GM12892 (cell line): Measurements from ENCODE around the gene NAIF1.

ENCODE experiments used
- DNase-seq: peaks from one replicate; pipeline ENCODE4 v3.0.0; 2011; ENCODE audit not compliant: insufficient read length
- FAIRE-seq: peaks from 2 replicates; lab custom pipeline; 2011; peaks lifted over from hg19 to GRCh38; lab: Jason Lieb, UNC
- POLR2A ChIP-seq: IDR thresholded peaks from 2 replicates; pipeline ENCODE4 v1.6.1; 2011; ENCODE audit warnings: low read depth, low read length, control low read depth
- POLR2AphosphoS5 ChIP-seq: IDR thresholded peaks from 2 replicates; pipeline ENCODE4 v1.6.1; 2011; ENCODE audit warnings: low read depth, low read length, control low read depth
- TAF1 ChIP-seq: IDR thresholded peaks from 2 replicates; pipeline ENCODE4 v1.6.1; 2011; ENCODE audit warnings: low read depth, mild to moderate bottlenecking, control low read depth, low read length, borderline replicate concordance

Gene NAIF1

DNA sequence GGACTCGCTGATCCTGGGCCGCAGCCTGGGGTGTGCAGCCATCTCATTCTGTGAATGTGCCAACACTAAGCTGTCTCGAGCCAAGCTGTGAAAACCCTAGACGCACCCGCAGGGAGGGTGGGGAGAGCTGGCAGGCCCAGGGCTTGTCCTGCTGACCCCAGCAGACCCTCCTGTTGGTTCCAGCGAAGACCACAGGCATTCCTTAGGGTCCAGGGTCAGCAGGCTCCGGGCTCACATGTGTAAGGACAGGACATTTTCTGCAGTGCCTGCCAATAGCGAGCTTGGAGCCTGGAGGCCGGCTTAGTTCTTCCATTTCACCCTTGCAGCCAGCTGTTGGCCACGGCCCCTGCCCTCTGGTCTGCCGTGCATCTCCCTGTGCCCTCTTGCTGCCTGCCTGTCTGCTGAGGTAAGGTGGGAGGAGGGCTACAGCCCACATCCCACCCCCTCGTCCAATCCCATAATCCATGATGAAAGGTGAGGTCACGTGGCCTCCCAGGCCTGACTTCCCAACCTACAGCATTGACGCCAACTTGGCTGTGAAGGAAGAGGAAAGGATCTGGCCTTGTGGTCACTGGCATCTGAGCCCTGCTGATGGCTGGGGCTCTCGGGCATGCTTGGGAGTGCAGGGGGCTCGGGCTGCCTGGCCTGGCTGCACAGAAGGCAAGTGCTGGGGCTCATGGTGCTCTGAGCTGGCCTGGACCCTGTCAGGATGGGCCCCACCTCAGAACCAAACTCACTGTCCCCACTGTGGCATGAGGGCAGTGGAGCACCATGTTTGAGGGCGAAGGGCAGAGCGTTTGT, 40.5 kb upstream of the NAIF1 start:
- FAIRE-seq: no peak
- TF ChIP-seq POLR2AphosphoS5 (peak; percentile 25; the same call in 1 of the 2 replicates), TAF1 (no peak), POLR2A (no peak)

DNA sequence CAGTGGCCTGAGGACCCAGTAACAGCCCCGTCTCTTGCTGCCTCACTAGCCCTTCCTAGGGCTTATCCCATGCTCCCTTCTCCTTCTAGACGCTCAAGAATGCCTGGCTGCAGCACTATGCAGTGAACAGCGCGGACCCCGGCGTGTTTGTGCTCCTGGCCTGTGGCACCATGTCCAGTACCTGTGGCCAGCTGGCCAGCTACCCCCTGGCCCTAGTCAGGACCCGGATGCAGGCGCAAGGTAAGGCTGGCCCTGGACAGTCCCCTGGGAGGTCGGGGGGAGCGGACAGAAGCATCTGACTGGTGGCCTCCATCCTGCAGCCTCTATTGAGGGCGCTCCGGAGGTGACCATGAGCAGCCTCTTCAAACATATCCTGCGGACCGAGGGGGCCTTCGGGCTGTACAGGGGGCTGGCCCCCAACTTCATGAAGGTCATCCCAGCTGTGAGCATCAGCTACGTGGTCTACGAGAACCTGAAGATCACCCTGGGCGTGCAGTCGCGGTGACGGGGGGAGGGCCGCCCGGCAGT, 39.9 kb upstream of the NAIF1 start:
- TF ChIP-seq POLR2AphosphoS5 (no peak), POLR2A (no peak; the same call in 1 of the 2 replicates)
- no peak for FAIRE-seq
- no peak for DNase-seq

More for the DNA sequence above, 40.5 kb upstream of the NAIF1 start:
- DNase-seq: no peak

DNA sequence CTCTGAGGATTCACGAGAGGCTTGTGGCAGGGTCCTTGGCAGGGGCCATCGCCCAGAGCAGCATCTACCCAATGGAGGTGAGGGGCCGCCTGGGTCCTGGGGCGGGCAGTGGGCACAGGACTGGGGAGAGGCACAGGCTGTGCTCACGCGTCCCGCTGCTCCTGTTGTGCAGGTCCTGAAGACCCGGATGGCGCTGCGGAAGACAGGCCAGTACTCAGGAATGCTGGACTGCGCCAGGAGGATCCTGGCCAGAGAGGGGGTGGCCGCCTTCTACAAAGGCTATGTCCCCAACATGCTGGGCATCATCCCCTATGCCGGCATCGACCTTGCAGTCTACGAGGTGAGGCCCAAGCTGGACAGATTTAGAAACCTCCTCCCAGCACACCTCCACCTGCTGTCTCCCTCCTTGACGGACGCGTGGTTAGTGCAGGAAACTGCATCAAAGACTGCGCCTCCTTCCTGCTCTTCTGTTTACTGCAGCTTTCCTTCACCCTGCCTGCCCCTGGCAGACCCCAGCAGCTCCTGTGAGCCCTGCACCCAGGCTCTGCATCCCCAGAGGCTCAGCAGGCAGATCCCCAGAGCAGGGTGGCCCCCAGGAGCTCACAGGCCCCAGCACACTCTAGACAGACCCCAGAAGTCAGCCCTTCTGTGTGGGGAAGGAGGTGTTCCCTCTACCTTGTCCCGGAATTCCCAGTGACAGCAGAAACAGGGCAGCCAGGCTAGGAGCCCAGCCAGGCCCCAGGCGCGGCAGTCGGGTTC, 39.2 kb upstream of the NAIF1 start:
- no peak for DNase-seq
- no peak for TF ChIP-seq POLR2AphosphoS5
- TF ChIP-seq TAF1: no peak
- no peak for TF ChIP-seq POLR2A
- no peak for FAIRE-seq

DNA sequence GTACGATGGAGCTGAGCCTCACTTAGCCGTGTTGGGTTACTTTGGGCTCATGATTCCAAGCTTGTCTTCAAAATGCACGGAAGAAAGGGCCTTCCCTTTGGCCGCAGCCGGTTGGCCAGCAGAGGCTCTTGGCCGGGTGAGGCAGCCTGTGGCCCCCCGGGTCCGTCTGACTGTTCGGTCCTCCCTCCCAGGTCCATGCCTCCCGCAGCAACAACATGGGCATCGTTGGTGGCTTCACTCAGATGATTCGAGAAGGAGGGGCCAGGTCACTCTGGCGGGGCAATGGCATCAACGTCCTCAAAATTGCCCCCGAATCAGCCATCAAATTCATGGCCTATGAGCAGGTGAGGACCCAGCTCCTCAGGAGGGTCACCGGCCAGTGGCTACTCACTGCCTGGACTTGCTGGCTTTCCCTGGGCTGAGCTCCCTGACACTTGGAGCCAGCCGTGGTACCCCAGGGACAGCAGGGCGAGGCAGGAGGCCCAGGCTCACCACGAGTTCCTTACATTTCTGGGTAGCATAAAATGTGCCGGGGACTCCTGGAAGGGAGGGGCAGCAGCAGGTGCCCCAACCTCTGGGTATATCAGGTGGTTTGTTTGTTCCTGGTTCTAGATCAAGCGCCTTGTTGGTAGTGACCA, 38.5 kb upstream of the NAIF1 start:
- TF ChIP-seq POLR2AphosphoS5 (no peak), TAF1 (no peak), POLR2A (no peak)
- DNase-seq (no peak), FAIRE-seq (no peak)

DNA sequence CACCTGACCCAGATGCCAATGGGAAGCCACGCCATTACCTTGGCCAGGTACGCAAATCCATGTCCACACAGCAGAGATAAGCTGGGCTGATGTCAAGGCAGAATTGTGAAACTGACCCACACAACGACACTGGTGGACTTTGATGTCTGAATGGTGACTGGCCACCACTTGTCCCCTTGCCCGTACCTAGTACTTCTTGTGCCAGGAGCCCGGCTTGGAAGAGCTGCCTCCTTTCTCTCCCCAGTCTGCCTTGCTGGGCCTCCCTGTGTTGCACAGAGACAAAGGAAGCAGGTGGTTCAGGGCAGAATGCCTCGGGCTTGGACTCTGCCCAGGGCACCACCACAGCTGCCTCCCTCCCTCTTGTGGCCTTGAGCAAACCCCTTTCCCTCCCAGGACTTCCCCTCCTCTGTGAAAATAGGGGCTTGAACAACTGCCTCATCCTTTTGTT, 37.1 kb upstream of the NAIF1 start:
- TF ChIP-seq POLR2AphosphoS5: no peak
- TF ChIP-seq TAF1: no peak
- TF ChIP-seq POLR2A: no peak
- DNase-seq (no peak), FAIRE-seq (no peak)

DNA sequence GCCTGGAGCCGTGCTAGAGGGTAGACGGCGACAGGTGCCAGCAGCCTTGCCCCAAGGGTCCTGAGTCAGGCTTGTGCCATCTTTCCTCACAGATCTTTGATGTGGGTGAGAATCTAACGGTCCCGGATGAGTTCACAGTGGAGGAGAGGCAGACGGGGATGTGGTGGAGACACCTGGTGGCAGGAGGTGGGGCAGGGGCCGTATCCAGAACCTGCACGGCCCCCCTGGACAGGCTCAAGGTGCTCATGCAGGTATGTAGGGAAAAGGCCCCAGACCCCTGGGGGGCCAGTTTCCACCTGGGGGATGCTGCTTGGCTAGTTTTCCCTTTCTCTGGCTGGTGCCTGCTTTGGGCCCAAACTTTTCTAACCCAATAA, 36.5 kb upstream of the NAIF1 start:
- TF ChIP-seq TAF1 (no peak), POLR2AphosphoS5 (no peak), POLR2A (no peak)
- FAIRE-seq (no peak), DNase-seq (no peak)

DNA sequence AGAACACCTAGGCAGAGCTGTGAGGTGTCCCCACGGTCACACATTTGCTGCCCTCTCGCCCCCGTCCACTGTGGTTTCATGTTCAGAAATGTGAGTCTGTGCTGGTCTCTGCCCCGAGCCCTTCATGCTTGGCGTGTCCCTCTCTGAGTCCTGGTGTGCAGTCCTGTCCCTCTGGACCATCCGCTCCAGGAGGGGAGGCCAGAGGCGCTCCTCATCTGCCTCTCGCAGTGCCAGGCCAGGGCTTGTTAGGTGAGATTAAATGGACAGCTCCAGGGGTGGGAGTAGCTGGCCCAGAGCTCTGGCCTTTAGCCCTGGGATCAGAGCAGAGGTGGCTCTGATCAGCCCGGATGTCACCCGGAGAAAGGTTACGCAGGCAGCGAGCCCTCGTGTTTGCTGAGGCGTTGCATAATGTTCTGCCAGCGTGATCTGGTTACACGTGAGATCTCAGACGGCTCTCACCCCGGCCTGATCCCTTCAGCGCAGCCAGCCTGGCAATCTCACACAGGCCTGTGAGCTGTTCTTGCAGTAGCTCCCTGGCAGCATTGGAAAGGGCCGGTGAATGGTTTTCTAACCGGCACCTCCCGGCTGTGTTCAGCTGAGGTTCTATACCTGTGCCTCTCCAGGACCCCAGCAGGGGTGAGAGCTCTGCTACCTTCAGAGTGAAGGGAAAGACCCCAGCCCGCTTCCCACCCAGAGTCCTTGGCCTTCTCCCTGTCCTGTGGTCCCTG, 35.9 kb upstream of the NAIF1 start:
- no peak for TF ChIP-seq POLR2A
- no peak for TF ChIP-seq POLR2AphosphoS5
- TF ChIP-seq TAF1: no peak
- no peak for DNase-seq
- FAIRE-seq: no peak

DNA sequence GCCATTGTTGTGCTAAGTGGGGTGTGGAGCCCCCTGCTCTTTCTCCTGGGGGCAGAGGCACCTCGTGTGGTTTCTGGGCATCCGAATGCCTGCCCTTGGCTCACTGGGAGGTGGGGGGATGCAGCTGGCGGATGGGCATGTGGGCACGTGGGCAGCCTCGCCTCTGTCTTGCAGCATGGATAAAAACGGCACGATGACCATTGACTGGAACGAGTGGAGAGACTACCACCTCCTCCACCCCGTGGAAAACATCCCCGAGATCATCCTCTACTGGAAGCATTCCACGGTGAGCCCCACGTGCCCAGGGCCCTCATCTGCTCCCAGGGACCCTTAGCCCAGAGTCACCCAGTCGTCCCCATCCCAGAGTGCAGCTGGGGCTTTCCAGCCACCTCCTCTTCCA, 35.1 kb upstream of the NAIF1 start:
- FAIRE-seq (no peak), DNase-seq (no peak)
- no peak for TF ChIP-seq TAF1
- TF ChIP-seq POLR2A: no peak
- TF ChIP-seq POLR2AphosphoS5: no peak

DNA sequence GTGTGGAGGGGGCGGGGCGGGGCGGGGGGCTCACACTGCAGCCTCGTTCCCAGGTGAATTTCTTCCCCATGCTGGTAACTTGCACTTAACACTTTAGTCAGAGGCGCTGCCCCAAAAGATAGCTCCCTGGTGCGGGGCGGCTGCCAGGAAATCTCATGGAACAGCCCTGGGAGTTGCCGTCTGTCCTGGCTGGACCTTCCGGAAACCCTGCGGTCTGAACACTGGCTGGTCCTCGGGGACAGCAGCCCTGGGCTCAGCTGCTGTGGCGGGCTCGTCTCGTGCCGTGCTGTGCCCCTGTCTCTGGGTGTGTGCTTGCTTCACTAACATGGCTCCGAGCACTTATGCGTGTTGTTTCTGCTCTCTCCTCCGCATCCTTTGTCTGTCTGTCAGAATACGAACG, 34.6 kb upstream of the NAIF1 start:
- no peak for DNase-seq
- no peak for FAIRE-seq
- TF ChIP-seq TAF1: no peak
- no peak for TF ChIP-seq POLR2AphosphoS5
- TF ChIP-seq POLR2A: no peak

DNA sequence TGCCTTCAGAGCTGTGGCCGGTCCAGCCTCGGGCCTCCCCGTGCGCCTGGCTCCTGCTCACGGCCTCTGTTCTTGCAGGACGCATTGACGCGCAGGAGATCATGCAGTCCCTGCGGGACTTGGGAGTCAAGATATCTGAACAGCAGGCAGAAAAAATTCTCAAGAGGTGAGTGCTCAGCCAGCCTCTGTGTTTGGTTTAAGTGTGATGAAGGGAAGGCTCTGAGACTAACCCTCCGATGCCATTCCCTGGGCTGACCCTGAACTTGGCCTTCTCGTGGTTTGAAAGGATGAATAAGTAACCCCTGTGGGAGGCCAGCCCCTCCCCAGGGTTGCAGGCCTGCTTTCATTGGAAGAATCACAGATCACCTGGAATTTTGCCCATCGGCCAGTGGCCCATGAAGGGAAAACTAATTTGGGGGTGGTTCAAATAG, 34.1 kb upstream of the NAIF1 start:
- DNase-seq (no peak), FAIRE-seq (no peak)
- no peak for TF ChIP-seq TAF1
- no peak for TF ChIP-seq POLR2AphosphoS5
- TF ChIP-seq POLR2A: no peak

DNA sequence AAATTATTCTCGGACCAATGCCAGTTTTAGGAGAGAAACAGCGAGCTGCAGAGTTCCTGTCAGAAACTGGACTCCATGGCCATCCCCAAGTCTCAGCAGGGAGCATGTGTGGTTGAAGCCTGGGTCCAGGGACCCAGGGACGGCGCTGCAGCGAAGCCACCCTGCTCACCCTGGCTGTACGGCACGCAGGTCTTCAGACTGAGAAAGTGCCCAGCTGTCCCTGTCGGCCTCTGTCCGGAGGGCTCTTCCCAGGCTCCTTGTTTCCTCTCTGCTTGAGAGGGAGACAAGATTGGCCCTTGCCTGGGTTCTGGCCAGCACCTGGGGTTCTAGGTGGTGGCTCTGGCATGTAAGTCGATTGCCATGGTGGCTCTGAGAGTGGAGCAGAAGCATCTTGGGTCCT, 33.5 kb upstream of the NAIF1 start:
- TF ChIP-seq POLR2A (no peak), POLR2AphosphoS5 (no peak), TAF1 (no peak)
- FAIRE-seq (no peak), DNase-seq (no peak)
